Right kidney (tissue), 1 donor: ENCODE results near the gene PPP6C.
A peak's percentile ranks its signal among the peaks of the same experiment; 100 is the strongest.
"Not testable (repeated sequence)": the region's sequence is repeated elsewhere in the genome, so short reads cannot be mapped to it uniquely, and the experiment has no call there.

Experiments
- DNase-seq: peaks from one replicate; pipeline ENCODE4 v3.0.0-alpha.2; 2016

The PPP6C gene

GRCh38 chr9:125142560-125143376 is 46.8 kb downstream of the PPP6C start:
- peak; percentile 37 for DNase-seq

- DNase-seq = no peak
Measured at GRCh38 chr9:125141751-125142150, 47.9 kb downstream of the PPP6C start.

DNA sequence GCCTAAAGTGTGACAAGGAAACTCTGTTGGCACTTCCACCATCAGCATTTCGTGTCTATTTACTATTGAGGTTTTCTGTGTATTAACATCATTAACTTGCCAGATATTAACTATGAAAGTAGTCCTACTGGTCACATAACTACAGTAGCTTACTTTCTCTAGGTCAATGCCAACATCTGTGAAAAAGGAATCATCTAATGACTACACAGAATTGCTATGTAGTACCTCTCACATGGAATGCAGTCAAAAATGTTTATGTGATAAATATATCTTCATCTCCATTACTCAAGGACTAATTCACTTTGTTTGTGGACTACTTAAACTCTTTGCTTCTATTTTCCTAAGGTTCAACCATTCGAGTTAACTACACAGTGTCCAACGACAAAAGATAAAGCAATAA is 48.4 kb downstream of the PPP6C start:
- DNase-seq = no peak

GRCh38 chr9:125140576-125140975 is 49.0 kb downstream of the PPP6C start:
- DNase-seq = no peak

- no peak for DNase-seq
Measured at GRCh38 chr9:125137200-125137599, 52.4 kb downstream of the PPP6C start.

GRCh38 chr9:125134976-125135375 is 54.6 kb downstream of the PPP6C start:
- DNase-seq = no peak

DNA sequence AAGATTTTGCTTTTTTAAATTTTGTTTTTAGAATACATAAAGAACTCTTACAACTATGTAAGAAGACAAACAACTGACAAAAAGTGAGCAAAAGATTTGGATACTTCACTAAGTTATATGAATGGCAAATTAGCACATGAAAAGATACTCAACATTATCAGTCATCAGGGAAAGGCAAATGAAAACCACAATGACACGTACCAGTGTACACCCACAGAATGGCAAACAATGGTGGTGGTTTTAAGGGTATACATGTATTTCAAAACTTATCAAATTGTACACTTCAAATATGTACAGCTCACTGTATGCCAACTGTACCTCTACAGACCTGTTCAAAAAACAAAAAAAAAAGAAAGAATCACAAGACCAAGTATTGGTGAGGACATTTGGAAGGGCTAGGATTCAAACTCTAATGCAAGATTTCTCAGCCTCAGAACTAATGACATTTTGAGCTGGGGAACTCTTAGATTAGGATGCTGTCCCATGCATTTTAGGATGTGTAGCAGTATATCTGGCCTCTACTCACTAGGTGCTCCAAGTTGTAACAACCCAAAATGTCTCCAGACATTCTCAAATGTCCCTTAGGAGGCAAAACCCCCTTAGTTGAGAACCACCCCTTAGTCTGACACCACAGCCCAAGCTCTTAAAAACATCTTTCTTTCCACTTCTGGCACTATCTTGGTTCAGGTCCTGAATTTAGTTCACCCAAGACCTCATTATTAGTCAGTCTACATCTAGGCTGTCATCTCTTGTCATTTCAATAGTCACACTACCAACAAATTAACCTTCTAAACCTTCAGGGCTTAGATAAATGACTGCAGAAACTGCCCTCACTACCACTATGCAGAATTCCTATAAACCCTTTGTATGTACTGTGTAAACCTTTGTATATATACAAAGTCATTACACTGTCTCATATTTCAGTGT is 55.9 kb downstream of the PPP6C start:
- DNase-seq = no peak

- DNase-seq = no peak
Measured at GRCh38 chr9:125131778-125132177, 57.8 kb downstream of the PPP6C start.

DNA sequence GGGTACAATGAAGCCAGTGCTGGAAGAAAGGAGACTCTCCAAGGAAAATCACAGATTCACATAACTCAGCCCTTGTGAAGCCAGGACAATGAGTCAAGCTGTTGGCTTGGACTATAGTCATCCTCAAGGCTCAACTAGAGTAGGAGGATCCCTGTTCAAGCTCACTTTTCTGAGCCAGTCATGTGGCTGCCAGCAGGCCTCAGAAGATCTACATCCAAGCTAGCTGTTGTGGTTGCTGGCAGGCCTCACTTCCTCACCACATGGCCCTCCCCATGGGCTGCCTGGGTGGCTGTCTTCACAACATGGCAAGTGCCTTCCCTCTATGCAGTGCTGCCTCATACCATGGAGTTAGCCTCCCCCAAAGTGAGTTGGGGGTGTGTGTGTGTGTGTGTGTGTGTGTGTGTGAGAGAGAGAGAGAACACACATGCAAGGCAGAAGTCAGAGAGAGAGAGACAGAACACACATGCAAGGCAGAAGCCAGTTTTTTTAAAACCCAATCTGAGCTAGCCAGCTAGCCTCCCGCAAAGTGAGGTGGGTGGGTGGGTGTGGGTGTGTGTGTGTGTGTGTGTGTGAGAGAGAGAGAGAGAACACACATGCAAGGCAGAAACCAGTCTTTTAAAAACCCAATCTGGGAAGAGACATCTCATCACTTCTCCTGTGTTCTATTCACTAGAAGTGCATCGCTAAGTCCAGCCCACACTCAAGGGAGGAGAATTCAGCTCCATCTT is 63.4 kb downstream of the PPP6C start:
- DNase-seq = no peak

DNA sequence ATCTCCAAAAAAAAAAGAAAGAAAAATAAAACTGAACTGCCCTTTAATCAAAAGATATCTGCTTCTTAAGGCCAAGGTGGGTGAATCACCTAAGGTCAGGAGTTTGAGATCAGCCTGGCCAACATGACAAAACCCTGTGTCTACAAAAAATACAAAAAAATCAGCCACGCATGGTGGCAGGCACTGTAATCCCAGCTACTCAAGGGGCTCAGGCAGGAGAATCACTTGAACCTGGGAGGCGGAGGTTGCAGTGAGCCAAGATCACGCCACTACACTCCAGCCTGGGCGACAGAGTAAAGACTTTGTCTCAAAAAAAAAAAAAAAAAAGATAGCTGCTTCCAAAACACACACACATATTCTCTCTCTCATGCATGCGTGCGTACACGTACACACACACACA is 64.1 kb downstream of the PPP6C start:
- no peak for DNase-seq

DNA sequence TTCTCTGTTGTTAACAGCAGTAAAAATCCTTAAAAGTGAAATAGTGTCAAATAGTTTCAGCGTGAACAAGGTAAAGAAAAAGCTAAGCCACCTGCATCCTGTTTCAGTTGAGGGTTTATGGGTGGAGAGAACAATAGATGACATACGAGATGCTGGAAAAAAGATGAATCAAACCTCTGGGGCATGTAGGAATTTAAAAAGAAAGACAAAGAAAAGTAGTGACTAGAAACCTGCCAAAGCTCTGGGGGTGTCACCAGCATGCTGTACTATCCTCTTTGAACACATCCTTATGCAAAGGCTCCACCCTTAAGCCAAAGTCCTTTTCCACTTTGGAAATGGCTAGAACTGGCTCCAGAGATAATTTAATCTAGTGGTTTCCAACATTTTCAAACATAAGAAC is 68.5 kb downstream of the PPP6C start:
- DNase-seq = no peak

- no peak for DNase-seq
Measured at GRCh38 chr9:125119643-125120286, 69.8 kb downstream of the PPP6C start.

DNA sequence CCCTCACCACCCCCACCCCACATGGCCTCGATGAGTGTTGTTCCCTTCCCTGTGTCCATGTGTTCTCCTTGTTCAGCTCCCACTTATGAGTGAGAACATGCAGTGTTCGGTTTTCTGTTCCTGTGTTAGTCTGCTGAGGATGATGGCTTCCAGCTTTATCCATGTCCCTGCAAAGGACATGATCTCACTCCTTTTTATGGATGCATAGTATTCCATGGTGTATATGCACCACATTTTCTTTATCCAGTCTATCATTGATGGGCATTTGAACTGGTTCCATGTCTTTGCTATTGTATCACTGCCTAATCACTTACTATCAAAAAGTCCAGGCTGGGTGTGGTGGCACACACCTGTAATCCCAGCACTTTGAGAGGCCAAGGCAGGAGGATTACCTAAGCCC is 70.9 kb downstream of the PPP6C start:
- DNase-seq = not testable (repeated sequence)

- DNase-seq = not testable (repeated sequence)
Measured at GRCh38 chr9:125114503-125114902, 75.1 kb downstream of the PPP6C start.

- no peak for DNase-seq
Measured at GRCh38 chr9:125110464-125110863, 79.1 kb downstream of the PPP6C start.

DNA sequence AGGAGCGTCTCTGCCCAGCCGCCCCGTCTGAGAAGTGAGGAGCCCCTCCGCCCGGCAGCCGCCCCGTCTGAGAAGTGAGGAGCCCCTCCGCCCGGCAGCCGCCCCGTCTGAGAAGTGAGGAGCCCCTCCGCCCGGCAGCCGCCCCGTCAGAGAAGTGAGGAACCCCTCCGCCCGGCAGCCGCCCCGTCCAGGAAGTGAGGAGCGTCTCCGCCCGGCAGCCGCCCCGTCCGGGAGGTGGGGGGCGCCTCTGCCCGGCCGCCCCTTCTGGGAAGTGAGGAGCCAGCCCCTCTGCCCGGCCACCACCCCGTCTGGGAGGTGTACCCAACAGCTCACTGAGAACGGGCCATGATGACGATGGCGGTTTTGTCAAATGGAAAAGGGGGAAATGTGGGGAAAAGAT is 81.1 kb downstream of the PPP6C start:
- not testable (repeated sequence) for DNase-seq

- no peak for DNase-seq
Measured at GRCh38 chr9:125106285-125106893, 83.2 kb downstream of the PPP6C start.

DNA sequence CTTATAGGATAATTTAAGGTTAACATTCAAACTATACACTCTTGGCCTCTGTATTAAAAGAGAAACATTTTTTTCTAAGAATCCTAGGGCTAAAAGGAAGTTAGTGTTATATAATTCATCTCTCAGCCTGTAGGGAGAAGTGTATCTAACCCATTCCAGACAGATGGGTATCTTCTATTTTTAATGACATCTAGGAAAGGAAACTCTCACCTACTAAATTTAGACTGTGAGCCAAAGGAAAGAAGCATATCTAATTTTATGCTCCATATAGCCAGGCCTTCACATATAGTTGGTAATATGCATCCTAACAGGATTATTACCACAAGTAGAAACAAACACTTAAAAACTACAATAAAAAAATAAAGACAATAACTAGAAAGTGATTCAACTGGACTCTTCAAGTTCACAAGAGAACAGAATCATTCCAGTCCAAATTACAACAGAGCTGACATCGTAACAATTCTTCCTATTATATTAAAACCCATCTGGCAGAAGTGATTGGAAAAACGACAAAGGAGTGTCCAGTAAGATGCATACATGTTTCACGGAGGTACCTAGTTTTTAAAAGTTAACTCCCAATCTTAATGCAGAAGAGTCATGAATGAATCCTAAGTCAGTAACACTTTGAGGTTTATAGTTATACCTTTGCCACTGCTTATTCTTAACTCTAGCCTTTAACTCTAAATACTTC is 85.7 kb downstream of the PPP6C start:
- DNase-seq = no peak

- DNase-seq = no peak
Measured at GRCh38 chr9:125103021-125103420, 86.6 kb downstream of the PPP6C start.

DNA sequence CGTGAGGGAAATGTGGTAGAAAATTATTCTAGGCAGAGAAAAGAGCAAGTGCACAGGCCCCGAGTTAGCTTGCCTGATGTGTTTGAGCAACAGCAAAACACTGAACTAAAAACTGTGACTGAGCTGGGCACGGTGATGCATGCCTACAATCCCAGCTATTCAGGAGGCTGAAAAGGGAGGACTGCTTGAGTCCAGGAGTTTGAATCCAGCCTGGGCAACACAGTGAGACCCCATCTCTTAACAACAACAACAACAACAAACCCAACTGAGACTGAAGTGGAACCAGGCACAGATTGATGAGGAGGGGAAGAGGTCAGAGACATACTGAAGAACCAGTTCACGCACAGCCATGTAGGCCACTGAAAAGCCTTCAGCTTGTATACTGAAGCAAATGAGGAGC is 88.8 kb downstream of the PPP6C start:
- DNase-seq = no peak

- DNase-seq = no peak
Measured at GRCh38 chr9:125099816-125100215, 89.8 kb downstream of the PPP6C start.
